ENCODE results near the gene VPS8. TPM values are rescaled to one million over a fixed set of nuclear protein-coding genes. Genes with fewer than 3 reads are reported as not detected.
"Not testable (repeated sequence)": the region's sequence is repeated elsewhere in the genome, so short reads cannot be mapped to it uniquely, and the experiment has no call there.

The VPS8 gene
- total RNA-seq, 4 donors from 2014 or later, result 31.0 to 39.0 (median 32.6) TPM

DNA sequence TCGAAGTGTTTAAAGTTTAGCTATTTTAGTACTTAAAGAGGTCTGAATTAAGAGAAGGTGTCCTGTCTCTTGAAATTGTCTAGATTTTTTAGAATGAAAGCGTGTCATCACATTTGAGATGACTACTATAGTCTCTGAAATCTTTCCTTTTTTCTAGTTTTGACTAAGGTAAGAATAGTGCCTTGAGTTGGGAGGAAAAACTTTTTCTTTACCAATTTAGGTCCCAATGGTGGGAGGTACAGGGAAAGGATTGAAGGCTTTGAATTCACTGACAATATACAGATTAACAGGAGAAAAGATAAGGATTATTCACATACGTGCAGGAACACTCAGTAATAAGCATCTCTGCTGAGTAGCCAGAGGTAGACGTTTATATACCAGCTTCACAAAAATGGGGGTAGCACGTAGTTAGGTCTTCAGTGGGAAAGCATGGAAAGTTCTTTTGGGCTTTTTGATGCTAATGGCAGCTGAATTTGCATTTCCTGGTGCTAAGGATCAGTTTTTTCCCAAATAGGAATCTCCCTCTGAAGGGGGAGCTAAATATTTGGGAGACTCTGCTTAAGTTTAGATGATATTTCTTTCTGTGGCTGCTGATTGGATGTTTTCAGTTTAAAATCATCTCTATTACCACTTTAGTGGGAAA lies 88.1 kb downstream of the VPS8 start:
- TF ChIP-seq, protein P1, sequence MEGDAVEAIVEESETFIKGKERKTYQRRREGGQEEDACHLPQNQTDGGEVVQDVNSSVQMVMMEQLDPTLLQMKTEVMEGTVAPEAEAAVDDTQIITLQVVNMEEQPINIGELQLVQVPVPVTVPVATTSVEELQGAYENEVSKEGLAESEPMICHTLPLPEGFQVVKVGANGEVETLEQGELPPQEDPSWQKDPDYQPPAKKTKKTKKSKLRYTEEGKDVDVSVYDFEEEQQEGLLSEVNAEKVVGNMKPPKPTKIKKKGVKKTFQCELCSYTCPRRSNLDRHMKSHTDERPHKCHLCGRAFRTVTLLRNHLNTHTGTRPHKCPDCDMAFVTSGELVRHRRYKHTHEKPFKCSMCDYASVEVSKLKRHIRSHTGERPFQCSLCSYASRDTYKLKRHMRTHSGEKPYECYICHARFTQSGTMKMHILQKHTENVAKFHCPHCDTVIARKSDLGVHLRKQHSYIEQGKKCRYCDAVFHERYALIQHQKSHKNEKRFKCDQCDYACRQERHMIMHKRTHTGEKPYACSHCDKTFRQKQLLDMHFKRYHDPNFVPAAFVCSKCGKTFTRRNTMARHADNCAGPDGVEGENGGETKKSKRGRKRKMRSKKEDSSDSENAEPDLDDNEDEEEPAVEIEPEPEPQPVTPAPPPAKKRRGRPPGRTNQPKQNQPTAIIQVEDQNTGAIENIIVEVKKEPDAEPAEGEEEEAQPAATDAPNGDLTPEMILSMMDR (IDR thresholded peaks at IDR 0.05), result no peak
- TF ChIP-seq POLR2A (IDR thresholded peaks at IDR 0.05; ENCODE audit: low read depth) (no peak), EP300 (IDR thresholded peaks at IDR 0.05) (no peak), POLR2AphosphoS5 (IDR thresholded peaks at IDR 0.05) (no peak)
- no peak overlapping the region for H3K4me3 ChIP-seq
- H3K36me3 ChIP-seq, result peaks cover 0 to 26% (median 18%) of the 10 kb centered on the region in 4 donors
- no peak overlapping the region for H3K27ac ChIP-seq (replicated peaks in 1 of 4)
- DNase-seq (ENCODE audit: extremely low spot score), result no peak
- H3K27me3 ChIP-seq, result no peaks in the 10 kb centered on the region
- H3K4me1 ChIP-seq, result peaks cover 0 to 1% (median 0%) of the 10 kb centered on the region in 4 donors
- WGBS, result 85% methylated on average over 5 of the region's 5 CpGs
- intact Hi-C loops (cut with DNase I), result no loop called here
- H3K9me3 ChIP-seq, result no peaks in the 10 kb centered on the region

DNA sequence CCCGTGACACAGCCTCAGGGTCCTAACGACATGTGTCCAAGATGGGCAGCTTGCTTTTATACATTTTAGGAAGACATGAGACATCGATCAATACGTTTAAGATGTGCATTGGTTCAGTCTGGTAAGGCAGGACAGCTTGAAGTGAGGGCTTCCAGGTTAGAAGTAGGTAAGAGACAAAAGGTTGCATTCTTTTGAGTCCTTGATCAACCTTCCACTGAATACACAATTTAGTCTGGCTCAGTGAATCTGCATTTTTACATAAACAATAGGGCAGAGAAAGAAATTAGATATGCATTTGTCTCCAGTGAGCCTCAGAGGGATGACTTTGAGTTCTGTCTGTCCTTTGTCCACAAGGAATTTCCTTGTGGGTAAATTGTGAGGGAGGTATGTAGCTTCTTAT lies 95.1 kb downstream of the VPS8 start:
- H3K4me1 ChIP-seq; intact Hi-C loops (cut with DNase I); H3K9me3 ChIP-seq; H3K27ac ChIP-seq (replicated peaks in 1 of 4); H3K27me3 ChIP-seq; H3K4me3 ChIP-seq; DNase-seq (ENCODE audit: extremely low spot score): not testable (repeated sequence)
- H3K36me3 ChIP-seq, result peaks cover 0 to 37% (median 23%) of the 10 kb centered on the region in 4 donors
- 91% methylated on average over 4 of the region's 4 CpGs for WGBS

DNA sequence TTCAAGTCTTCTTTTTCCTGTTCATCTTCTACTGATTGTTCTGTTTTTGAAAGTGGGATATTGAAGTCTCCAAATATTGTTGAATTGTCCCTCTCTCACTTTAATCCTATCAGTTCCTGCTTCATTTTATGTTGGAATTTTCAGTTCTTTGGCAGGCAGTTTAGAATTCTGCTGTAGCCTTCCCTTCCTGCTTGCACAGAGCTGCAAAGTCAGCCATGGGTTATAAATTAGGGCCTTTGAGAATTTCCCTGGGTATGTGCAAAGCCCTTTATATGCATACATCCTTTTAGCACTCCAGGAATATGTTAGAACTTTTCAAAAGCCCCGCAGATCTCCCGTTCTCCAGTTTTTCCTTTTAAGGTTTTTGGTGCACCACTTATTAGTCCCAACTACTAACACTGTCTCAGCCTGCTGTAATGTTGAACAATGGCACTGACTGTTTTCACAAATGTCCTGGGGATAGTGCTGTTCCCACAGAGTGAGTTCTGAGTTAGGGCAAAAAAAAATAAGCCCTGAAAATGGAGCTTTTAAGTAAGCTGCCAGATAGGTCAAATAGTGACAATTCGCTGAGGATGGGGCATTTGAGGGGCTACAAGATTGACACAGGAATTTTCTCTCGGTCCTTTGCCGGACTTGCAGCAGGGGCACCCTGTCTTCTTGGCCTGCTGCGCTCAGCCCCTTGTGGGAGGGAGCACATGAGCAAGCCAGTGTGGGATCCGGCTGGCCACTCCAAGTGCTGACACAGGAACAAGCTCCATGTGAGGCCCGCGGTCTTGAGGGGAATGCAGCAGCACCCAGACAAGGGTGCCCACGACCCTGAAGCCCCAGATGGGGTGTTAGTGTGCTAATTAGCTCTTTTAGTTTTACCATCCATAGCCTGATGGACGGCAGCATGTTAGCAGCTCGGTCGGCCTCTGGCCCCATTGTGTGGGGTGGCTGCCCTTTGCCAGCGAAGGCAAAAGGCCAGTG lies 96.0 kb downstream of the VPS8 start:
- Histone ChIP-seq H3K4me3 (no peak overlapping the region), H3K4me1 (no peaks in the 10 kb centered on the region), H3K36me3 (peaks cover 0 to 34% (median 22%) of the 10 kb centered on the region in 4 donors), H3K9me3 (no peaks in the 10 kb centered on the region), H3K27me3 (no peaks in the 10 kb centered on the region), H3K27ac (replicated peaks in 1 of 4) (peak overlapping the region in 1 of 4 donors; percentile 9)
- WGBS, result 84% methylated on average over 10 of the region's 14 CpGs
- intact Hi-C loops (cut with DNase I), result no loop called here
- no peak for DNase-seq (ENCODE audit: extremely low spot score)
- TF ChIP-seq, protein P1 (IDR thresholded peaks at IDR 0.05), result no peak
- no peak for TF ChIP-seq POLR2A (IDR thresholded peaks at IDR 0.05; ENCODE audit: low read depth)
- no peak for TF ChIP-seq POLR2AphosphoS5 (IDR thresholded peaks at IDR 0.05)
- TF ChIP-seq EP300 (IDR thresholded peaks at IDR 0.05), result no peak

DNA sequence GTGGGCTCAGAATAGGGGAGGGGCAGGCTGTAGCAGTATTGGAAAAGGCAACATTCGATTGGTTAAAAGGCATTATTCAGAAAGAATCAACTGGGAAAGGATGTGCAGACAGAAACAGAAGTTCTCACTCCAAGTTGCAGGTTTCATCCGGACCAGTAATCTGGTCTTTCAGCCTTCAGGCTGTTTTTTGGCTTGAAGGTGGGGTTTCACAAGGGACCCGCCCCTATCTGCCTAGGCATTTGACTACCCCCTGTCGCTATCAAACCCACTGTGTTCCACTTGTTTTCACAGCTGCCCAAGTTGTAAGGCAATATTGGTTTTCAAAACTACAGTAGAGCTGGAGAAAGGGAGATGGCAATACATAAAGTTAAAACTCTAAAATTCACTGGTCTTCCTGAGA lies 96.9 kb downstream of the VPS8 start:
- Histone ChIP-seq H3K4me1 (no peaks in the 10 kb centered on the region), H3K4me3 (no peak overlapping the region), H3K27ac (replicated peaks in 1 of 4) (no peak overlapping the region), H3K27me3 (no peaks in the 10 kb centered on the region), H3K36me3 (peaks cover 0 to 30% (median 16%) of the 10 kb centered on the region in 4 donors), H3K9me3 (no peaks in the 10 kb centered on the region)
- 88% methylated on average over 4 of the region's 4 CpGs for WGBS
- intact Hi-C loops (cut with DNase I), result no loop called here
- TF ChIP-seq POLR2AphosphoS5 (IDR thresholded peaks at IDR 0.05) (no peak), POLR2A (IDR thresholded peaks at IDR 0.05; ENCODE audit: low read depth) (no peak), EP300 (IDR thresholded peaks at IDR 0.05) (no peak)
- no peak for DNase-seq (ENCODE audit: extremely low spot score)

DNA sequence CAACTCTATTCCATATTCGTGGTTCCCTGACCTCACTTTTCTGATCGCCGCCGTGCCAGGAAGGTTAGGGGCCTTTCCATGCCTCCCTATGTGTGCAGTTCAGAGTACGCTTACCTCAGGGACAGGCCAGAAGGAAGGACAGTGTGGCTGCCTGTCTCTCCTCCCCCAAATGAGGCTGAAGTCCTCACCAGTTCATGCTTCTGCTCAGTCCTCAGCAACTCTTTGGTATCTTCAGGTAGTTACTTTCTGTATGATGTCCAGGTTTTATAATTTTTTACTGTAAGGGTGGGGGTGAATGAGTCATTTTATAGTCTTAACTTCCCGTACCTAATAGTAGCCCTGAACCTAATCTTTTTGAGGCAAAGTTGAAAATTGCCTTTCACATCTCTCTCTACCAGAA lies 98.7 kb downstream of the VPS8 start:
- H3K4me1 ChIP-seq, result no peaks in the 10 kb centered on the region
- no peaks in the 10 kb centered on the region for H3K27me3 ChIP-seq
- WGBS, result 92% methylated on average over 6 of the region's 6 CpGs
- H3K9me3 ChIP-seq, result no peaks in the 10 kb centered on the region
- TF ChIP-seq, protein P1 (IDR thresholded peaks at IDR 0.05), result no peak
- TF ChIP-seq POLR2A (IDR thresholded peaks at IDR 0.05; ENCODE audit: low read depth) (no peak), EP300 (IDR thresholded peaks at IDR 0.05) (no peak), POLR2AphosphoS5 (IDR thresholded peaks at IDR 0.05) (no peak)
- DNase-seq (ENCODE audit: extremely low spot score), result no peak
- peaks cover 5 to 45% (median 22%) of the 10 kb centered on the region in 4 donors for H3K36me3 ChIP-seq
- no peak overlapping the region for H3K4me3 ChIP-seq
- intact Hi-C loops (cut with DNase I), result no loop called here
- H3K27ac ChIP-seq (replicated peaks in 1 of 4), result no peak overlapping the region
